Measurements from ENCODE around the gene SCRN2. TPM values are rescaled to one million over a fixed set of nuclear protein-coding genes. Genes with fewer than 3 reads are reported as not detected.

The SCRN2 gene
- total RNA-seq, 1 donor from 2014 or later: 25.4 TPM

DNA sequence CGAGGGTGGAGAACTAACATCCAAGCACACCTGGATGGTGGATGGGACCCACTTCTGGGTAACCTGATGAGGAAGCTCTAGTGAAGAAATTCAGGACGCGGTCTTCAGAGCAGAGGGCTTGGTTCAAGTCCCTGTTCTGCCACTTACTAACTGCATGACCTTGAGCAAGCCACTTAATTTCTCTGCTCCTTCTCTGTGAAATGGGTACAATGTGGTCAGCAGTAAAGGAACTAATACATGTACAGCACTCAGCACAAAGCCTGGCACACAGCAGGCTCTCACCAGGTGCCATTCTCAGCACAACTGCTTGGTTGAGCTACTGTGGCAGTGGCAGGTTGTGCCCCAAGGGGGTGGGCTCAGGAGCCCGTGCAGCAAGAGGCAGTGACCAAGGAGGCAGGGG lies 17.6 kb downstream of the SCRN2 start:
- no peak for DNase-seq (ENCODE audit: extremely low spot score, unreplicated experiment)
- TF ChIP-seq, protein P1, sequence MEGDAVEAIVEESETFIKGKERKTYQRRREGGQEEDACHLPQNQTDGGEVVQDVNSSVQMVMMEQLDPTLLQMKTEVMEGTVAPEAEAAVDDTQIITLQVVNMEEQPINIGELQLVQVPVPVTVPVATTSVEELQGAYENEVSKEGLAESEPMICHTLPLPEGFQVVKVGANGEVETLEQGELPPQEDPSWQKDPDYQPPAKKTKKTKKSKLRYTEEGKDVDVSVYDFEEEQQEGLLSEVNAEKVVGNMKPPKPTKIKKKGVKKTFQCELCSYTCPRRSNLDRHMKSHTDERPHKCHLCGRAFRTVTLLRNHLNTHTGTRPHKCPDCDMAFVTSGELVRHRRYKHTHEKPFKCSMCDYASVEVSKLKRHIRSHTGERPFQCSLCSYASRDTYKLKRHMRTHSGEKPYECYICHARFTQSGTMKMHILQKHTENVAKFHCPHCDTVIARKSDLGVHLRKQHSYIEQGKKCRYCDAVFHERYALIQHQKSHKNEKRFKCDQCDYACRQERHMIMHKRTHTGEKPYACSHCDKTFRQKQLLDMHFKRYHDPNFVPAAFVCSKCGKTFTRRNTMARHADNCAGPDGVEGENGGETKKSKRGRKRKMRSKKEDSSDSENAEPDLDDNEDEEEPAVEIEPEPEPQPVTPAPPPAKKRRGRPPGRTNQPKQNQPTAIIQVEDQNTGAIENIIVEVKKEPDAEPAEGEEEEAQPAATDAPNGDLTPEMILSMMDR (IDR thresholded peaks at IDR 0.05): no peak

DNA sequence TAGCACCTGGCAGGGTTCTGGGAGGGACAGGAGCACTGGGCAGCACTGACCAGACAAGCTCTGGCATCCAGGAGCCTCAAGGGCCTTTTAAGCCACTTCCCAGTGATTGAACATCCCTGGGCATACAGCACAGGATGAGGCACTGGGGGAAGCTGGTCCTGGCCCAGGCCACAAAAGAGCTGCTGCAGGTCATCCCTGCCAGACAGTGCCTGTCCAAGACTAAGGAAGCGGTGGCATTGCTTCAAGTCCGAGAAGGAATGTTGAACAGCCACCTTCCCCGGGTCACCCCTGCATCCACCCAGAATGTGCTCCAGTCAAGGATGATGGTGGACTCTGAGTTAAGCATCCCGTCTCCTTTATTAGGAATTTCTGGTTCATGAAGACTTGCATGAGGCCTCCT lies 18.3 kb downstream of the SCRN2 start:
- DNase-seq (ENCODE audit: extremely low spot score, unreplicated experiment): no peak

More for the DNA sequence above, 17.6 kb downstream of the SCRN2 start:
- no peak overlapping the region for H3K27ac Mint-ChIP-seq (ENCODE audit: unreplicated experiment)
- no peaks in the 10 kb centered on the region for H3K9me3 Mint-ChIP-seq (ENCODE audit: unreplicated experiment)
- peaks cover 20% of the 10 kb centered on the region for H3K36me3 Mint-ChIP-seq (ENCODE audit: unreplicated experiment)
- H3K4me3 Mint-ChIP-seq (ENCODE audit: unreplicated experiment): no peak overlapping the region
- H3K27me3 Mint-ChIP-seq (ENCODE audit: unreplicated experiment): no peaks in the 10 kb centered on the region
- peaks cover 23% of the 10 kb centered on the region for H3K4me1 Mint-ChIP-seq (ENCODE audit: unreplicated experiment)

DNA sequence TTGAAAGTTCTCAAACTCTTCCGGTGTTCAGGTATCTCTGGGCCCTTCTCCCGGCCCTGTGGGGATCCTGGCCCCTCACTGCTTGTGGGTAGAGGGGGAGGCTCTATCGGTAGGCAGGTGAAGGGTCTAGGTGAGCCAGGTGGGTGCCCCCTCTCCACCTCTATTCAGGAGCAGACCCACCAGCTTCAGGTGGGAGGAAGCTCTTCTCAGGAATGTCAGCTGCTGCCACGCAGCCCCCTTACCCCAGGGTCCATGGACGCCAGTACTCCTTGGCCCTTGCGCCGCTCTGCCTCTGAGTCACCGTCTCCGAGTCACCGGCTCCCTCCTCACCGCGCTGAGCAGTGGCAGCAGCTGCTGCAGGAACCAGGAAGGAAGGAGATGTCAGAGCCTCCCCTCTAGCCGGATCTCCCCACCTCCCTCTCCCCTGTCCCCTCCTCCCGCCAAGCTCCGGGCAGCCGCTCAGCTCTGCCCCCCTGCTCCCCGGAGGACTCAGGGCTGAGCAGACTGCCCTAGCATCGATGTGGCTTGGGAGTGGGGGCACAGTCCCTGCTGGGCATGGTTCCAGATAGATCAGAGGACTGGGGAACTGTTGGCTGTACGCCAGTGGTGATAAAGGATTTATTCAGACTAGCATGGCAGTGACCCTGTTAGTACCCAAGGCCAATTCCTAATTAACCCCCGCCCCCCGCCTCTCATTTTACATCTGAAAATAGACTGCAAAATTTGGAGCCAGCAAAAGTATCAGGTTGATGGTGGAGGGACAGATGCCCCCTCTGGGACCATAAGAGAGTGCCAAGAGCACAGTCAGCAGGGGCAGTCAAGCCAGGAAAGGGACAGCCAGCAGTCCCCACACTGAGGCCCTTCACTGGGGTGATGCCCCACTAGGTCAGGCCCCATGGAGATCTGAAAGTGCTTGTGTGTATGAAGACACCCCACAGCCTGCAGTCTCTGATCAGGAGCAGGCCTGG lies 19.4 kb downstream of the SCRN2 start, which contains the start of gene OSBPL7:
Gene OSBPL7 (minus strand): TSS at position 371 of the 968 bp plus-strand sequence. CDS start 1,516 bp downstream, outside the sequence.
- Mint-ChIP-seq H3K36me3 (ENCODE audit: unreplicated experiment) (peaks cover 19% of the 10 kb centered on the region), H3K4me3 (ENCODE audit: unreplicated experiment) (peak within 1 kb of the TSS; percentile 98), H3K27me3 (ENCODE audit: unreplicated experiment) (no peaks in the 10 kb centered on the region), H3K9me3 (ENCODE audit: unreplicated experiment) (no peaks in the 10 kb centered on the region), H3K27ac (ENCODE audit: unreplicated experiment) (peak within 1 kb of the TSS; percentile 84), H3K4me1 (ENCODE audit: unreplicated experiment) (peaks cover 23% of the 10 kb centered on the region)
- TF ChIP-seq, protein P1 (IDR thresholded peaks at IDR 0.05): peak; percentile 41
- DNase-seq (ENCODE audit: extremely low spot score, unreplicated experiment): peak; percentile 90

More for the DNA sequence above, 18.3 kb downstream of the SCRN2 start:
- TF ChIP-seq, protein P1 (IDR thresholded peaks at IDR 0.05): no peak
- peaks cover 18% of the 10 kb centered on the region for H3K36me3 Mint-ChIP-seq (ENCODE audit: unreplicated experiment)
- H3K9me3 Mint-ChIP-seq (ENCODE audit: unreplicated experiment): no peaks in the 10 kb centered on the region
- no peaks in the 10 kb centered on the region for H3K27me3 Mint-ChIP-seq (ENCODE audit: unreplicated experiment)
- peaks cover 23% of the 10 kb centered on the region for H3K4me1 Mint-ChIP-seq (ENCODE audit: unreplicated experiment)
- H3K4me3 Mint-ChIP-seq (ENCODE audit: unreplicated experiment): peak overlapping the region; percentile 40
- peak overlapping the region; percentile 27 for H3K27ac Mint-ChIP-seq (ENCODE audit: unreplicated experiment)

DNA sequence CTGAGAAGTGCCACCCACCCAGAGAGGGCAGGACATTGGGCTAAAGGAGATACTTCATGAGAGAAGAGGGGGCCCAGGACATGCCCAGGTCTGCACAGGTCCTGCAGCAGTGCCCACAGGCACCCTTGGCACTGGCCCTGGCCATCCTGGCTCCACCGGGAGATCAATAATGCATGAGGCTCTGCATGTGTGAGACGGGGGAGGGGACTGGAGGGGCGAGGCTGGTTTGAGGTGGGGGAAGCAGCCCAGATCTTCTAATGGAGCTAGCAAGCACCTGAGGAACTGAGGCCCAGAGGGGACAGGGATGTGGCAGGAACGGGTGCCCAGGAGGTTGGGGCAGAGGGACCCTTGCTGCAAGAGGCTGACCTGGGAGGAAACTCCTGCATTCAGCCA lies 20.0 kb downstream of the SCRN2 start:
- DNase-seq (ENCODE audit: extremely low spot score, unreplicated experiment): no peak
- Mint-ChIP-seq H3K36me3 (ENCODE audit: unreplicated experiment) (peaks cover 15% of the 10 kb centered on the region), H3K27me3 (ENCODE audit: unreplicated experiment) (no peaks in the 10 kb centered on the region), H3K27ac (ENCODE audit: unreplicated experiment) (peak overlapping the region; percentile 84), H3K9me3 (ENCODE audit: unreplicated experiment) (no peaks in the 10 kb centered on the region), H3K4me1 (ENCODE audit: unreplicated experiment) (peaks cover 23% of the 10 kb centered on the region), H3K4me3 (ENCODE audit: unreplicated experiment) (peak overlapping the region; percentile 98)
- TF ChIP-seq, protein P1 (IDR thresholded peaks at IDR 0.05): no peak

Measured in osteocyte (in vitro differentiated cells).